NCI-H2196 treated with DMSO at 0.1 percent for 48 hours (cell line): ENCODE data around the gene FBXW2.
"Not testable (repeated sequence)": the region's sequence is repeated elsewhere in the genome, so short reads cannot be mapped to it uniquely, and the experiment has no call there.

Experiments
- DNase-seq: peaks from one replicate; lab custom pipeline; 2025; ENCODE audit not compliant: unreplicated experiment; lab: John Stamatoyannopoulos, UW

FBXW2 gene

GRCh38 chr9:120779227-120779626 is 14.0 kb downstream of the FBXW2 start:
- DNase-seq, result no peak

DNA sequence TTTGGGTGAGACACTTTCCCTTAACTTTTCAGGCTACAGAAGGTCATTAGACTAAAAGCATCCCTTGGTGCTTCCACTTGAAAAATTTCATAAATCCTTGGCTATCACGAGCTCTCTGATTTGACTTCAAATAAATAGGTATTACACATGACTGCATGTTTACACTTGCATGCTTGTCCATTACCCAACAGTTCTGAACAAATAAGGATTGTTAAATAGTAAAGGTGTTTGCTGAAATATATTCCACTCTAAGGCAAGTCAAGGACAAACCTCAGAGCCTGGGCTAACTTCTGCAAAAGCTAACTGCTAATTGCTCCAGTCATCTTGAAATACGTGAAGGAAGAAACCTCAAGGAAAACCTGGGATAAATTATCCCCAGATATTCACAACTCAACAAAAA is 14.5 kb downstream of the FBXW2 start:
- no peak for DNase-seq

GRCh38 chr9:120777229-120777628 is 16.0 kb downstream of the FBXW2 start:
- no peak for DNase-seq

DNA sequence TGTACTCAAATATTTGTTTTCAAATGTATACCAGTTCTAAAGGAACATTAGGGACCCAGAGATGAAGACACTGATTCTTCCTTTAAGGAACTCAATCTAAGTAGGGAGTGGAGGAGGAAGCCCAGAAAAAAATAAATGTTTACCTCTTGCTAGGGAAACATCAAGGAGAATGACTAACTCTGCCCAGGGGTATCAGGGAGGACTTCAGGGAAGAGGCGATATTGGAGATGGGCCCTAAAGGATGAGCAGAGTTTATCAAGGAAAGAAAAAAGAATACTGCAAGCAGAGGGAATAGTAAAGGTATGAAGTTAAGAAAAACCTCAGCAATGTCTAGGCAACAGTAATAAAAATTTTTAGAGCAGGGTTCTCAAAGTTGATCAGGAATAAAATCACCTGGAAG is 16.4 kb downstream of the FBXW2 start:
- no peak for DNase-seq

DNA sequence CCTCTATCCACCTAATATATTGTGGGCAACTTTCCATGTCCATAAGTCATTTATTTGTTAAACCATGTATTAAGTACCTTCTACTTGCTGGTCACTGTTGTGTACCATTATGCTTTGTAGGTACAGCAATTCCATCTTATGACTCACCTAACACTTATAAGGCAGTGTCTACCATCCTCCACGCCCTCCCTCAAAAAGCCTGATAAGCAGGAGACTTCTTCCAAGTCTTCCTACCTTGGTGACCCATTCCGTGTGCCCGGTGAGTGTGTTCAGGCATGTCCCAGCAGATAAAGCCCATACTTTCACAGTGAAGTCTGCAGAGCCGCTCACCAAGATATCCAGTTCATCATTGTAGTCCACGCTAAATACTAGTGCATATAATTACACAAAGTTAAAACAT is 17.4 kb downstream of the FBXW2 start:
- DNase-seq, result no peak

- no peak for DNase-seq
Observed at GRCh38 chr9:120774719-120775118, 18.5 kb downstream of the FBXW2 start.

DNA sequence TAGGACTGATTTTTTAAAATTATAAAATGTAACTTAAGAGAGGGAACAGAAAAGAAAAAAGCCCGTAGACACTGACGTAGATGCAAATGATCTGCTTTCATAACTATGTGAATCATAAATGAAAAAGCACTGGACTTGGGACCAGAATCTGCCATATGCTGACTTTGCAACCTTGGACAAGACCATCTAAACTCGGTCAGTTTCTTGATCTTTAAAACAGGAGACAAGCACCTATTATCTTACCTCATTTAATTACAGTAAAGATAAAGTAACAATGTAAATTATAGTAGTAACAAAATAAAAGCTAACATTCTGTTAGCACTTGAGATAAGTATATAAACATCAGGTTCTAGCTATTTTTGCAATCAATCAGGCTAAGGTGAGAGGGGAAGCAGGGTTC is 20.0 kb downstream of the FBXW2 start:
- DNase-seq, result no peak

DNA sequence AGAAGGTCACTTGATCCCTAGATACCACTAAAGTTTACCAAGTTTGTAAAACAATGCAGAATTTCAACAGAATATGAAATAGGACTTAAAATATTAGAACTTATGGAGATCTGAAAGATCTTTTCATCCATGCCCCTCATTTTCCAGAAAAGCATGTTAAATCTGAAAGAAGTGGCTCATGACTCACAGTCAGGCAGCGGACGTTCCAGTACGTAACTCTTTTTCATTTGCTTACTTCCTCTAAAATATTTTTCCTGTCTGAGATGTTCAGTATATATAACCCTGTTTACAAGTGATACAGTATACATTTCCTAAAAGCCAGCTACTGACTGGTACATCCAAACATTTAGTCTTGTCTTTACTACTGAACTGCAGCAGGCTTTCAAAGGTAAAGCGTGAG is 22.3 kb downstream of the FBXW2 start:
- no peak for DNase-seq

GRCh38 chr9:120768886-120769285 is 24.3 kb downstream of the FBXW2 start:
- no peak for DNase-seq

DNA sequence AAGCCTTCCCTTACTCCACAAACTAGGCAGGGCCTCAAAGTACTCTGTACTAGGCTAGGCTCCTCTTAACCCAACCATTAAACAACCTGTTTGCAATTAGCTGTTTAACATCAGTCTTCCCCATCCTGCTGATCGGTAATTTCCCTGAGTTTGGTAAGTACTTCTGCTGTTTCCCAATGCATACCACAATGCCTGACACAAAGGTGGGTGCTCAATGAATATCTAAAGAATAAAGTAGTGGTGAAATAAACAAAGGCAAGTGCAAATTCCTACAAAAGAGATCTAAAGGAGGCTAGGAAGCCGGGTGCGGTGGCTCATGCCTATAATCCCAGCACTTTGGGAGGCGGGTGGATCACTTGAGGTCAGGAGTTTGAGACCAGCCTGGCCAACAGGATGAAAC is 25.0 kb downstream of the FBXW2 start:
- DNase-seq, result no peak

GRCh38 chr9:120767451-120767850 is 25.8 kb downstream of the FBXW2 start:
- no peak for DNase-seq

- DNase-seq, result no peak
Observed at GRCh38 chr9:120765910-120766425, 27.2 kb downstream of the FBXW2 start.

- no peak for DNase-seq
Observed at GRCh38 chr9:120764476-120764875, 28.7 kb downstream of the FBXW2 start.

DNA sequence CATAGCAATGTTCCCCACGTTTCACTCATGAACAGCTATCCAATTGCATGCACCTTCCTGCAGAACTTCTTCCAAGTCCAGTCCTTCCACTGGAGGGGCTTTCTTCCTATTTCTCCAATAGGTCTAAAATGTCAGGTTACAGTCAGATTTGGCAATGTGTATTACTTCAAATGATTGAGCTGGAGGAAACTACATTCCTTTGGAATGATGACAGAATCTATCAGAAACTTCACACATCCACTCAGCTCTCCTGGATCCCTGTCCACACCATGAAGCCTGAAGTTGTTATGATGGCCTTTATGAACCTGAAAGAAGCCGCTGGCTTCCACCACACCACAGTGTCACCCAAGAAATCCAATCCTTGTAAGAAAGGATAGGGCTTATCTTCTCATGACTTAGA is 32.2 kb downstream of the FBXW2 start:
- no peak for DNase-seq

DNA sequence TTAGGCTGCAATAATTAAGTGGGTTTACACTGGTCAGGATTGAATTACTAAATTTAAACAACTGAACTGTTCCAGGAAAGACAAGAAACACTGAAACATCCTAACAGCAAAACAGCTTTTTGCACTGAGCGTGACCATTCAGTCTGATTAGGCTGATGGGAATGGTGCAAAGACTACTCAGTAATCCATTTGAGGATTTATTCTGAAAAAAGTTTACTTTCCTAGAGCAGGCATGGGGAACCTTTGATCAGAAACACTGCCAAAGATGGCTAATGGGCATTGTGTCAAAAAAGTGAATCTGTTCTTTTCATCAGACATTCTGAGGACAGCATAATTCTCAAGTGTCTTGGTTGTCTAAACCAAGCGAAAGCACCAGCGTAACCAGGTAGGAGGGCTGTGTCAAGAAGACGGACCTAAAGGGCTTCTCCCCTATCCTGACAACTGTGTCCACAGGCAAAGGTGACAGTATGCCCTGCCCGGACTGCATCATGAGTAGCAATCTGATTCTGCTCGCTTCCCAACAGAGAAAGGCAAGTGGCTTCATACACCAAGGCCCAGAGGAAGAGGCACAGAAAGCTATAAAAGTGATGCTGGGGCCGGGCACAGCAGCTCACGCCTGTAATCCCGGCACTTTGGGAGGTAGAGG is 33.3 kb downstream of the FBXW2 start:
- no peak for DNase-seq

GRCh38 chr9:120758544-120758943 is 34.7 kb downstream of the FBXW2 start:
- DNase-seq, result no peak

GRCh38 chr9:120757026-120757913 is 35.9 kb downstream of the FBXW2 start:
- no peak for DNase-seq

- DNase-seq, result no peak
Observed at GRCh38 chr9:120756531-120756930, 36.7 kb downstream of the FBXW2 start.

- no peak for DNase-seq
Observed at GRCh38 chr9:120755810-120756434, 37.3 kb downstream of the FBXW2 start.

- DNase-seq, result no peak
Observed at GRCh38 chr9:120755044-120755443, 38.2 kb downstream of the FBXW2 start.

GRCh38 chr9:120750421-120750820 is 42.8 kb downstream of the FBXW2 start:
- DNase-seq, result no peak

- DNase-seq, result not testable (repeated sequence)
Observed at GRCh38 chr9:120746366-120746765, 46.9 kb downstream of the FBXW2 start.
